Prostate gland (tissue), 2 donors: ENCODE results near the gene ZNF536.

Experiments used
- CTCF ChIP-seq, 4 experiments: fragments of 200-600 bp in 2 of 4; fragments of 450-650 bp in 2 of 4; sonication (generic) in 2 of 4; IDR thresholded peaks; 1 replicate in 3 of 4; 2 replicates in 1 of 4; pipeline ENCODE4 v1.5.1; 2016 to 2019; ENCODE audit warnings: antibody characterized with exemption in 4 of 4, mild to moderate bottlenecking in 2 of 4, moderate library complexity in 2 of 4
- POLR2A ChIP-seq: fragments of 450-650 bp; IDR thresholded peaks from one replicate; pipeline ENCODE4 v1.6.1; 2016; ENCODE audit warnings: antibody characterized with exemption, mild to moderate bottlenecking

GRCh38 chr19:30395283-30395682 lies 23.1 kb downstream of the ZNF536 start:
- TF ChIP-seq CTCF (IDR thresholded peaks at IDR 0.05): no peak
- TF ChIP-seq POLR2A: no peak
